Midbrain (tissue), 1 donor: ENCODE results near the gene PET100.
A peak's percentile ranks its signal among the peaks of the same experiment; 100 is the strongest.

Source experiments
- DNase-seq: peaks from one replicate; lab custom pipeline; 2025; lab: John Stamatoyannopoulos, UW

PET100 gene

GRCh38 chr19:7629347-7630054, at the start of gene PET100, which contains the start of gene XAB2:
Gene PET100 (plus strand): TSS chr19:7629793. CDS start chr19:7629834, 41 bp downstream.
Gene XAB2 (minus strand): TSS chr19:7629545. CDS start chr19:7629527, 18 bp downstream.
- DNase-seq: peak; percentile 99

- DNase-seq: no peak
These were observed 47.1 kb upstream of the PET100 start for GRCh38 chr19:7582446-7582845.

DNA sequence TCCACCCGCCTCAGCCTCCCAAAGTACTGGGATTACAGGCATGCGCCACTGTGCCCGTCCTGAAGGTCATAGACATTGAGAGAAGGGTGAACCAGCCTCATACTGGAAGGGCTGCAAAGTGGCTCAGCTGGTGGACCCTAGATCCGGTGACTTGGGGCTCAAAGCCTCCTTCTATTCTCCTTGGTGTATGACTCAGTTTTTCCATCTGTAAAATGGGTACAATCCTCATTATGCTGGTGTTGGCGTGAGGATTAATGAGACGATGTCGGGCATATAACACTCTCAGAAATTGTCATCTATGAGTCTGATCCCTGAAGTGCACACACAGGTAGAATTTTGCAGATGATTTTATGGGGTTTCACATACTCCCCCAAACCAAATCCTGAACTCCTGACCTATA, 39.8 kb upstream of the PET100 start:
- no peak for DNase-seq

DNA sequence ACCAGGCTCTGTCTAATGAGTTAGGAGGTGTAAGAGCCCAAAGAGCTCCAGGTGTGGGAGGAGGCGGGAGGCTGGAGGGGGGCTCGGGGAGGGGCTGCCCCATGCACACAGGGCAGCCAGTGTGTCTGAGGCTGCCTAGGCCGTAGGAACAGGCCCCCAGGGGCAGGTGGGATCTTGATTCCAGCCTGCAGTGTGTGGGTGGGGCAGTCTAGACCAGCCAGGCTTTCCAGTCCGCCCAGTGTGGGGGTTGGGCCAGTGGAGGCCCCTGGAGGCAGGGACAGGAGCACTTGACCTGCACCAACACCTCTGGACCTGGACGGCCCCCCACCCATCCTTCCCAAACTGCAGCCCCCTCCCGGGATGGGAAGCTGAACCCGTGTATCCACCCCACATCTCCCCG, 39.3 kb upstream of the PET100 start:
- no peak for DNase-seq

- DNase-seq: no peak
These were observed 34.0 kb upstream of the PET100 start, which contains the start of gene CAMSAP3 for GRCh38 chr19:7595466-7596133. Gene CAMSAP3 (plus strand): TSS chr19:7595863. CDS start chr19:7596003, 140 bp downstream.

- DNase-seq: no peak
These were observed 33.2 kb upstream of the PET100 start for GRCh38 chr19:7596211-7596937.

GRCh38 chr19:7597689-7598088, 31.9 kb upstream of the PET100 start:
- DNase-seq: no peak

- DNase-seq: no peak
These were observed 31.4 kb upstream of the PET100 start for GRCh38 chr19:7598180-7598579.

GRCh38 chr19:7600721-7601120, 28.9 kb upstream of the PET100 start:
- no peak for DNase-seq

DNA sequence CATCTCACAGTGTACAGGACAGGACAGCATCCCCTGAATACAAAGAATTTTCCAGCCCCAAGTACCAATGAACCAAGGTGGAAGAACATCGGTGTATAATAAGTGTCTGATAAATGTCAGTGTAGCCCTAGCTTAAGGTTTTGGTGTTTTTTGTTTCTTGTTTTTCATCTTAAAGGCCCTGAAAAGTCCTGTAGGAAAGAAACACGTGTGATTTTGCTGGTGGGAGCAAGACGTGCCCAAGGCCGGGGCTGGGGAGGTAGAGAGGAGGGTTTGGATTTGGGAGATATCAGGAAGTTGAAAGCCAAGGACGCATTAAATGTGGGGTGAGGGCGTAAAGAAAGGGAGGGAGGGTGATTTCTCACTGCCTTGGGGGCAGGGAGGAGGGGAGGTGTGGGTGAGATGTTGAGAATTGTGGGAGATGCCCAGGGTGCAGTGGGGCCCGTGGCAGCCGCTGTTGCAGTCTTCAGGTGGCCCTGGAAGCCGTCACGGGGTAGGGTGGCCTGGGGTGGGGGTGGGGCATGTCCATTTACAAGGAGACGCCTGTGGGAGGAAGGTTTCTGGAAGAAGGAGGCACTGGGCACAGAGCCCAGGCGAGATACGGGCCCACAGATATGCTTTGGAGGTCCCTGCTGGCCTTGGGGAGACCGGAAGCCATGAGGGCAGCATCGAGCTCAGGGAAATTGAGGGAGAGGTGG, 27.2 kb upstream of the PET100 start:
- DNase-seq: no peak

DNA sequence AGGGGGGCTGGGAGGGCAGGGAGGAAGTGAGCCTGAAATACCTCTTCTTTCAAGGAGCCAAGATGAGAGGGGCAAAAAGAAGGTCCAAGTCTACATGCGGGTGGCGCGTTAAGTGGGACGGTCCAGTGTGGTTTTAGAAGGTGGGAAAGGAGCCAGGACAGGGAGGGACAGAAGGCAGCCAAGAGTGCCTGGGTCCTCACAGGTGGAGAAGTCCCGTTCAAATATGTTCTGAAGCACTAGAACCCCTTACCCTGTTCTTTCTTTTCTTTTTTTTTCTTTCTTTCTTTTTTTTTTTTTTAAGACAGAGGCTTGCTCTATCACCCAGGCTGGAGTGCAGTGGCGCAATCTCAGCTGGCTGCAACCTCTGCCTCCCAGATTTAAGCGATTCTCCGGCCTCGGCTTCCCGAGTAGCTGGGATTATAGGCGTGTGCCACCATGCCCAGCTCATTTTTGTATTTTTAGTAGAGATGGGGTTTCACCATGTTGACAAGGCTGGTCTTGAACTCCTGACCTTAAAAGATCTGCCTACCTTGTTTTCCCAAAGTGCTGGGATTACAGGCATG, 26.6 kb upstream of the PET100 start:
- no peak for DNase-seq

DNA sequence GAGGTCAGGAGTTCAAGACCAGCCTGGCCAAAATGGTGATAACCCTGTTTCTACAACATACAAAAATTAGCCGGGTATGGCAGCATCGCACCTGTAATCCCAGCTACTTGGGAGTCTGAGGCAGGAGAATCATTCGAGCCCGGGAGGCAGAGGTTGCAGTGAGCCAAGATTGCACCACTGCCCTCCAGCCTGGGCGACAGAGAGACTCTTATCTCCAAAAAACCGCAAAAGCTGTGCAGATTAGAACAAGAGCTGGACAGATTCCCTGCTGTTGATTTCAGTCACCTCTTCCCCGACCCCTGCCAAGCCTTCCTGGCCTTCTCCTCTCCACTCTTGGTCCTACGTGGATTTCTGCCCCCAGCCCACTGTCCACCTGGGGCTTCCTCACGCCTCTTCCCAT, 25.7 kb upstream of the PET100 start:
- no peak for DNase-seq

GRCh38 chr19:7605490-7606222, 23.9 kb upstream of the PET100 start:
- DNase-seq: no peak

DNA sequence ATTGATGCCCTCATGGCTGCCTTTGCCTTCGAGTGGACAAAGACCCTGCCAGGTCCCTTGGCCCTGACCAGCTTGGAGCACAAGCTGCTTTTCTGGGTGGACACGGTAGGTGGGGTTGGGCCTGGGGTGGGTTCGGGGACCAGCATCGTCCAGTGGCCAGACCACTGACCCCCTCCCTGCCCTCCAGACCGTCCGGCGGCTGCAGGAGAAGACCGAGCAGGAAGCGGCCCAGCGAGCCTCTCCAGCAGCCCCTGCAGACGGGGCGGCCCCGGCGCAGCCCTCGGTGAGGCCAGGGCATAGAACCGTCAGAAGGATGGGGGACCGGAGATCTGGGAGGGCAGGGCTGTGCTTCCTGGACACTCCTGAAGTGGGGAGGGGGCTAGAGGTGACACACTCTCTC, 23.3 kb upstream of the PET100 start:
- no peak for DNase-seq

GRCh38 chr19:7607212-7607873, 22.2 kb upstream of the PET100 start:
- DNase-seq: no peak

- no peak for DNase-seq
These were observed 21.6 kb upstream of the PET100 start for GRCh38 chr19:7607874-7608560.

DNA sequence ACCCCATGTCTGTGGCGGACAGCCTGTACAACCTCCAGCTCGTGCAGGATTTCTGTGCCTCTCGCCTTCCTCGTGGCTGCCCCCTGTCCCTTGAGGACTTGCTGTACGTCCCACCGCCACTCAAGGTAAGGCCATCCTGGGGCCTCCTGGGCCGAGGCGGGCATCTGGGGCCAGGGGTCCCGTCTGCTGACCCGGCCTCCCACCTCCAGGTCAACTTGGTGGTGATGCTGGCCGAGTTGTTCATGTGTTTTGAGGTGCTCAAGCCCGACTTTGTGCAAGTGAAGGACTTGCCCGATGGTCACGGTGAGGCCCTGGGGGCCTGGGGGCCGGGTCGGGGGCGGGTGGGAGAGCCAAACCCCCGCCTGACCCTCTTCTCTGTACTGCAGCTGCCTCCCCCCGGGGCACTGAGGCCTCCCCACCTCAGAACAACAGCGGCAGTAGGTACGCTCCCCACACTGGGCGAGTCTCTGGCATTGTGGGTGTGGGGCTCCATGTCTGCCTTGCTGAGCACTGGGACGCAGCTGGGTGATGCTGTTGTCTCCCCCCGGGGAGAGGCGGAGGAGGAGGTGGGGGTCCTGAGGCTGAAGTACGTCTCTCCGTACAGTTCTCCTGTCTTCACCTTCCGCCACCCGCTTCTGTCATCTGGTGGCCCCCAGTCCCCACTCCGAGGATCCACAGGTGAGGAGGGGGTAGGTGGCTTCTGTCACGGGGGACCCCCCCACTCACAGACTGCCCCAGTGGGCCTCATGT, 18.9 kb upstream of the PET100 start:
- no peak for DNase-seq

- no peak for DNase-seq
These were observed 17.9 kb upstream of the PET100 start for GRCh38 chr19:7611541-7612279.
